AG20443 (cell line): Measurements from ENCODE around the gene GSG1L2.

ENCODE experiments used
- DNase-seq: peaks from one replicate; pipeline ENCODE4 v3.0.0; 2012; ENCODE audit warnings: low spot score, mixed read lengths

Gene GSG1L2

DNA sequence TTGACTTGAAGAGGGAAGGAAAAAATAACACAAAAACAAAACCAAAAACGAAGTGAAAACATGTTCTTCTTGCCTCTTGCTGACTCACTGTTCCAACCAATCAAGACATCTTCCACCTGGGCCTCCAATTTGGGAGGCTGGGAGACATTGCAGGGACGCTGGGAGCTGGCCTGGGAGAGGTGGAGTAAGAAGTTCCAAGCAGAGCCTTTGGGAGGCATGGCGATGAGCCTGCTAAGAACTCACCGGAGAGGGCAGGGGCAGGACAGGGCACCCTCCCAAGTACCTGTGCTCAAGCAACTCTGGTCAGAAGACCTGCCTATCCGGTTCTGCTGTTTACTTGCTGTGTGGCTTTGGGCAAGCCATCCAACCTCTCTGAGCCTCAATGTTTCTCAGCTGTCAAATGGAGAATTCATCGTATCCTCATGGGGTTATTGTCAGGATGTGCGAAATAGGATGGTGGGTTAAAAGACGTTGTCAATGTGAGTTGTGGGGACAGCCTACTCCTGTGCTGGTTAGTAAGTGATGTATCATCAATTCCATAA lies 3.0 kb upstream of the GSG1L2 start:
- no peak for DNase-seq

DNA sequence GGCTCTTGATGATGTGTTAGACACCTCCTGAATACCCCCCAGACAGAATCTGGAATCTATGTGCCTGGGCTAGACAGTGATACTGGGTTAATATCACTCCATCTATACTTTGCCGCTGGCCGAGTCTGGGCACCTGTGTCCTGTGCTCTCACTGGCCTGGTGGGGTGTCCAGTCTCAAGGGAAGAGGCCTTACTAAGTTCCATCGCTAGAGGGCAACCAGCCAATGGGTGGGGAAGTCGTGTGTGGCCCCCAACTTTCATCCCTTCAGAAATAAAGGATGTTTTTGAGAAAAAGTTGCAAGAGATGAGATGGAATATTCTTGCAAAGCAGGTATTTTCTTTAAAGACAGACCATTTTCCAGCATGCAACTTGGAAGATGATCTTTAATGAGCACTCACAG lies 2.2 kb upstream of the GSG1L2 start:
- no peak for DNase-seq

- no peak for DNase-seq
These were observed 1.4 kb downstream of the GSG1L2 start for GRCh38 chr17:9820448-9820847.

GRCh38 chr17:9818760-9819159 lies 3.1 kb downstream of the GSG1L2 start:
- DNase-seq: no peak

GRCh38 chr17:9817086-9817485 lies 4.8 kb downstream of the GSG1L2 start:
- peak; percentile 70 for DNase-seq

DNA sequence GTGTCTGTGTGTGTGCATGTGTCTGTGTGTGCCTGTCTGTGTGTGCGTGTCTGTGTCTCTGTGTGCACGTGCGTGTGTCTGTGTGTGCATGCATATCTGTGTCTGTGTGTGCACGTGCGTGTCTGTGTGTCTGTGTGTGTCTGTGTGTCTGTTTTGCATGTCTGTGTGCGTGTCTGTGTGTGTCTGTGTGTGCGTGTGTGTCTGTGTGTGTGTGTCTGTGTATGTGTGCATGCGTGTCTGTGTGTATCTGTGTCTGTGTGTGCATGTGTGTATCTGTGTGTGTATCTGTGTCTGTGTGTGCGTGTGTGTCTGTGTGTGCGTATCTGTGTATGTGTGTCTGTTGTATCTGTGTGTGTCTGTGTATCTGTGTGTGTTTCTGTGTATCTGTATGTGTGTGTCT lies 5.4 kb downstream of the GSG1L2 start:
- no peak for DNase-seq

DNA sequence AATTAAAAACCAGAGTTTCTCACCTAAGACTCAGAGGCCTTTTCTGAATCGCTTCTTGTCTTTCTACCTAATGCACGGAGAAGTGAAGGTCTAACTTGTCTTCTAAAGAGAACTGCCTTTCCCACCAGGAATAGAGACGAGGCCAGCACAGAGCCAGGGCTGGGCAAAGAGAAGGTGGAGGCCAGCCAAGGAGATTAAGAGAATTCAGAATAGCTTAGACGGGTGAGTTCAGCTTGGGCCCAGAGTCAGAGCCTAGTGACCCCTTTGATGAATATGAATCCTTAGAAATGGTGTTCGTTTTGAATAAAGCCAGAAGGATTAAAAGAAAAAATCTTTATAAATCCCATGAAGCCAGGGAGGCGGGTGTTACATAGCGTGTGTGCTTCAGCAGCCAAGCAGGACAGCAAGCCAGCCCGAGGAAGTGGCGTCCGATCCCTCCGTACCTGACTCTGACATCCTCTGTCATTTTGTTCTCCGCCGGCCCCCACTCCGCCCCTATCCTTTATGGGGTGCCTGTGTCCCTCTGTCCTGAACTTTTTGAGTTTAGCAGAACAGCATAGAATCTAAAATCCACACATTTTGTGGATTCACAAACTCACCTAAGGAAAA lies 7.4 kb downstream of the GSG1L2 start:
- no peak for DNase-seq

DNA sequence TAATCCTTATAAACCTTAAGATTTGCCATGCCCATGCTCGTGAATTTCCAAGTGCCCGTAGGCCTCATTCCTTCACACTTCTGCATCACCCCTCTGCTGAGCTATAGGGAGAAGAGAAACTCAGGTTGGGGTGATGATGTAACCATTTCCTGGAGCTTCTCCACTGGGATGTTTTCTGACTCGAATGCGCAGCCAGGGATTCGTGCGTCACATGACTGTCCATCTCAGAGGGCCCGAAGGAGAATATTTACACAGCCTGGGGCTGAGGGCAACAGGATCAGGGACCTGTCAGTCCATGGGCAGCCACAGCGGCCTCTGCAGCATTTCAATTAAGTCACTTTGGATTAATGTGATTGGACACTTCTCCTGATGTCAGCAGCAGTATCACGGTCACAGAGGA lies 8.7 kb downstream of the GSG1L2 start:
- no peak for DNase-seq

- DNase-seq: no peak
These were observed 10.3 kb downstream of the GSG1L2 start for GRCh38 chr17:9811537-9811936.

DNA sequence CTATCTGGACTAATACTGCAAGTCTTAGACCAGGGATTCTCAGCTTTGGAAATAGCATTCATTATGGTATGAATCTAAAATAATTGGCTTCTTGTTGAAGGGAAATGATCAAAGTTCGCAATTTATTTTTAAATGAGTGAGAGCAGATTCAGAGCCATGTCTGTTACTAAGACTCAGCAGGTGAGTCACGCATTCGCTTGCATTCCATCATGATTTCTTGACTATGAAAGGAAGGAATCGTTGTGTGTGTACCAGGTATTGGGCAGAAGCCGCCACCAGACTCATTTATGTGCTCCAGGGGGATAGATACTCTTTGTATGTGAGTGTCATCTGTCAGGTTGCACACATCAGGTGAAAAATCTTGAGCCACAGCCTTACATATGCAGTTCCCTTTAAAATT lies 10.8 kb downstream of the GSG1L2 start:
- no peak for DNase-seq

DNA sequence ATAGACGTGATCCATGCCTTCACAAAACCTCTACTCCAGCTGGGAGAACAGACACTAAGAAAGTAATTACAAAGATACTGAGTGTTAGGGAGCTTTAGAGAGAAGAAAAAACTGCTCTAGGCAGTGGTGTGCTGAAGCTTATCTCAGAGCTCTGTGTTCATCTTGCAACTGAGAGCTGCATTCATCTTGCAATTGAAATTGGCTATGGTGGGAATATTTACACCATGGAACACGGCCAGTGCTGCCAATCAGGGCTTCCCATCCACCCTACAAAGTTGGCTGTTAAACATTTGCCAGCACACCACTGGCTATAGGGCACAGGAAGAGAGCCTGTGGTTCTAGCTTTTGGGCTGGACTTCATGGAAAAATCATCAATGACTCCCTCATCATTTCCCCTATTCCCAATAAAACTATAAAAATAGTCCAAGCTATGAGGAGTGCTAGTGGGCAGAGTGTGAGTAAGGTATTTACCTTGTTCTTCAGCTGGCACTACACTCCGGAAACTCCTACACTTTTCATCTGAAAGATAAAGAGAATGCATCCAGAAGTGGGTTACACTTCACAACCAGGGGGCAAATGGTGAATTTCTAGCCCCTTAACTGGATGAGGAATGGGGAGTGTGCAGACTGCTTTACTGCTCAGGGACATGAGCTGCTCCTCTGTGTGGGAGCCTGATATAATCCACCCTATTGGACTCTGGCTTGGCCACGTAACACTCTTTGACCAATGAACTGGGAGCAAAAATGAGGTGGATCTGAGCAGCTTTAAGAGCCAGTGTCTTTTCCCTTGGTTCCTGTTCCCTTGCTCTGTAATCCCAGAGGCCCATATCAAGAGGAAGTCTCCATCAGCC lies 11.6 kb downstream of the GSG1L2 start:
- no peak for DNase-seq

DNA sequence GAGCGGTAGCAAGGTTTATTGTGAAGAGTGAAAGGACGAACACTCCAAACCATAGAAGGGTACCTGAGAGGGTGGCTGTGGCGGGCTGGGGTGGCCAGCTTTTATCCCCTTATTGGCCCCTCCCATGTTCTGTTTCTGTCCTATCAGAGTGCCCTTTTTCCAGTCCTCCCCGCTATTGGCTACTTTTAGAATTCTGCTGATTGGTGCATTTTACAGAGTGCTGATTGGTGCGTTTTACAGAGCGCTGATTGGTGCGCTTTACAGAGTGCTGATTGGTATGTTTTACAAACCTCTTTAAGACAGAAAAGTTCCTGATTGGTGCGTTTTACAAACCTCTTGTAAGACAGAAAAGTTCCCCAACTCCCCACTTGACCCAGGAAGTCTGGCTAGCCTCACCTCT lies 12.5 kb downstream of the GSG1L2 start:
- no peak for DNase-seq

DNA sequence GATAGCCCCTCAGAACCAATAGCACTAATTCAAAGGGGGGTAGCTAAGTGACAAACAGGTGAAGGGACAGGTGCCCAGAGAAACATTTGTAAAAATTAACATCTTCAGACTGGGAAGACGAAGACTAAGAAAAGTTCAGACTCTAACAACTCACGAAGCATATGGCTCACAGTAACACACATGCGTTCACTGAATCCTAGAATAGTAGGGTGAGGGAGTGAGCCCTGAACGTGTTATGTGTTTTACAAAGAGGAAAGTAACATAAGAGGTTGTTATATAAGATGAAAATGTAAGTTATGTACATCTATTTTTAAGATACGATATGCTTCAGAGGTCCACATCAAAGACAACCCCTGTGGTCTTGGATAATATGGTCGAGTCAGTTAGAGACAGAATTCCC lies 15.2 kb downstream of the GSG1L2 start:
- no peak for DNase-seq

- no peak for DNase-seq
These were observed 16.1 kb downstream of the GSG1L2 start for GRCh38 chr17:9805769-9806168.

DNA sequence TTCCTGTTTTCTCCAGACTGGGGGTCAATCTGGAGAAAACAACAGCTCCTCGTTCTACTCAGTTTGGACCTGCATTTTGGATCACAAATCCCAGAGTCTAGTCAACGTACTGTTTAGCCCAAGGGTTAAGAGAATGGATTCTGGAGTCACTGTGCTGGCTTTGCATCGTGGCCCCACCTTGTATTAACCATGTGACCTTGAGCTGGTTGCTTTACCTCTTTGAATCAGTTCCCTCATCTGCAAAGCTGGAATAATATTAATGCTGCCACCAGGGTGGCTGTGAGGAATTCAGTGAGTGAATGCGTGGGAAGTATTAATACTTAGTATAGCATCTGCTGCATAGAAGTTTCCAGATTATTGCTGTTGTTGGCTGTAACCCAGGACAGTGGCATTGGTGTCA lies 19.2 kb downstream of the GSG1L2 start:
- DNase-seq: no peak

DNA sequence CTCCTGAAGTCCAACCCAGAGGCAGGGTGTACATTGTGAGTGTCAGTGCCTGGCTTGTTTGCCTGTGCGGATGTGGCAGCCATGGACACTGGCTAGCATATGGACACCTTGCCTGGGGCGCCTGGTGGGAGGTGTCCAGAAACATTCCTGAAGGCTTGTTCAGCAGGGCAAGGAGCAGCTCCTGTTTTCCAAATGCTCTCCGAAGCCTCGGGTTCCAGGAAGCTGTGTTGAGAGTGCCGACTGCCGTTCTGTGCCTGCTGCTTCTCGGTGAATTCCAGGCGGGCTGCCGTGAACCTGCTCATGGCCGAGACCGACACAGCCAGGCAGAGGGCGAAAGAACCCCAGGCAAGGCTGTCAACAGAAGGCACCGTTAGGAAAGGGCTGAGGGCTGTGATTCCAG lies 19.6 kb downstream of the GSG1L2 start:
- DNase-seq: peak; percentile 20

DNA sequence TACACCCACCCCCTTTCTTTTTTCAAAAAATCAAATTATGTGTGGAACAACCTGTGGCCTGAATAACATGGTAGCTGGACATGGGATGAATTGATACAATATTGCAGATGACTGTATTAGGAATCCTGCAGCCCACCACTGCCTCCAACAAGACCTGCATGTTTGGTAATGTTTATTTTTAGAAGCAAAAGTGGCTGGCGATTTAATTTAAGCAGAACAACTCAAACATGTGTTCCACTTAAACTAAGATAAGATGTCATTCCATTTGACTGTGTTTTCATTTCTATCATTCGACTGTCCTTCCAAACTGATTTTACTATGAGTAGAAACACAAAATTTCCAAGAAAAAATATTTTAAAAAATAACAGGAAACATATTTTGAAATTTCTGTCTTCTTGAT lies 20.4 kb downstream of the GSG1L2 start:
- no peak for DNase-seq

- DNase-seq: no peak
These were observed 23.2 kb downstream of the GSG1L2 start for GRCh38 chr17:9798724-9799123.

- DNase-seq: no peak
These were observed 23.9 kb downstream of the GSG1L2 start for GRCh38 chr17:9798008-9798407.

GRCh38 chr17:9792181-9792840 lies 29.6 kb downstream of the GSG1L2 start:
- DNase-seq: no peak

GRCh38 chr17:9790889-9791876 lies 30.7 kb downstream of the GSG1L2 start, which contains the start of gene DHRS7C:
TSS of gene DHRS7C (minus strand) at chr17:9791592. CDS start at chr17:9791284, 308 bp downstream.
- no peak for DNase-seq

DNA sequence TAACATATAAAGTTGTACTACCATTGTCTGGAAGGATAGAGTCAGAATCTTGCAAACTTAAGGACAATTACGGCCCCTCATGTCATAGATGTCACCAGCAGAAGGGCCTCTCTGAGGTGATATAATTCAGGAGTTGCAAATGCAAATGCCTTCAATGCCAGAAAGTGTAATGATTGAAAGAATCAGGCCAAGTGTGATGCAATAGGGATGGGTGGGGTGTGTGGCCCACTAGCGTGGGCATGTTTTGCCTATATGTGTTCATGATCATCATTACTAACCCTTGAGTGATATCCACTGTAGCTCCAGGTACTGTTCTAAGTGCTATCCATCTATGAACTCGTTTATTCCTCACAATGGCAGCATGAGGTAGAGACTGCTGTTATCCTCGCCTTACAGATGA lies 31.6 kb downstream of the GSG1L2 start:
- DNase-seq: no peak
